WTC11 (cell line): ENCODE measurements around the gene ITPR2. TPM values are rescaled to one million over a fixed set of nuclear protein-coding genes. Genes with fewer than 3 reads are reported as not detected.

Experiments
- ATAC-seq: fragments of 200-7000 bp; cut with Tn5 transposase; 2 replicates; pipeline ENCODE4 v1.10.0; 2021; ENCODE audit warnings: mild to moderate bottlenecking, moderate library complexity
- CTCF ChIA-PET: fragments of 300-600 bp; sonication (Branson Sonifier 250); formaldehyde crosslinking; loops from one replicate; lab custom pipeline; 2021; ENCODE audit warnings: antibody characterized with exemption; lab: Charles Lee
- POLR2A ChIA-PET: fragments of 350-600 bp; sonication (Branson Sonifier 250); formaldehyde crosslinking; loops from one replicate; lab custom pipeline; 2021; ENCODE audit warnings: antibody characterized with exemption; lab: Charles Lee
- DNase-seq: peaks from one replicate; pipeline ENCODE4 v3.0.0; 2021; ENCODE audit warnings: low spot score
- H3K27ac Mint-ChIP-seq: 2 replicates; pipeline ENCODE4 v1.8.0; 2021; ENCODE audit warnings: mixed read lengths
- H3K27me3 Mint-ChIP-seq: 2 replicates; pipeline ENCODE4 v1.8.0; 2021; ENCODE audit warnings: low read depth, mild to moderate bottlenecking, moderate library complexity, mixed read lengths
- H3K36me3 Mint-ChIP-seq: 2 replicates; pipeline ENCODE4 v1.8.0; 2021; ENCODE audit warnings: mixed read lengths
- H3K4me1 Mint-ChIP-seq: 2 replicates; pipeline ENCODE4 v1.8.0; 2022; ENCODE audit warnings: mixed read lengths
- H3K4me3 Mint-ChIP-seq: 2 replicates; pipeline ENCODE4 v1.8.0; 2021; ENCODE audit warnings: mild to moderate bottlenecking, moderate library complexity, mixed read lengths
- H3K9me3 Mint-ChIP-seq: 2 replicates; pipeline ENCODE4 v1.8.0; 2021; ENCODE audit warnings: mixed read lengths
- CREM ChIP-seq: sonication (generic); formaldehyde crosslinking; IDR thresholded peaks from 2 replicates; pipeline ENCODE4 v1.8.1; 2022; ENCODE audit warnings: mild to moderate bottlenecking, missing genetic modification reagents, moderate library complexity
- E2F1 ChIP-seq: sonication (generic); formaldehyde crosslinking; IDR thresholded peaks from 2 replicates; pipeline ENCODE4 v1.8.0; 2022; ENCODE audit warnings: mild to moderate bottlenecking, missing genetic modification reagents
- E2F4 ChIP-seq: sonication (generic); formaldehyde crosslinking; IDR thresholded peaks from 2 replicates; pipeline ENCODE4 v1.8.1; 2022; ENCODE audit warnings: low read depth, mild to moderate bottlenecking, moderate library complexity, missing genetic modification reagents, borderline replicate concordance
- GABPB1 ChIP-seq: sonication (generic); formaldehyde crosslinking; IDR thresholded peaks from 2 replicates; pipeline ENCODE4 v1.8.1; 2023; ENCODE audit warnings: mild to moderate bottlenecking, missing genetic modification reagents
- MYBL2 ChIP-seq: sonication (generic); formaldehyde crosslinking; IDR thresholded peaks from 2 replicates; pipeline ENCODE4 v1.8.1; 2023; ENCODE audit warnings: mild to moderate bottlenecking, moderate library complexity, missing genetic modification reagents
- NFE2L1 ChIP-seq: sonication (generic); formaldehyde crosslinking; IDR thresholded peaks from 2 replicates; pipeline ENCODE4 v1.8.1; 2023; ENCODE audit warnings: missing genetic modification reagents
- RORB ChIP-seq: fragments of 250-450 bp; sonication (Bioruptor Pico); IDR thresholded peaks from 2 replicates; pipeline ENCODE4 v1.9.0; 2021; ENCODE audit warnings: mild to moderate bottlenecking
- ZBTB43 ChIP-seq: sonication (generic); formaldehyde crosslinking; IDR thresholded peaks from 2 replicates; pipeline ENCODE4 v1.8.1; 2023; ENCODE audit warnings: mild to moderate bottlenecking, missing genetic modification reagents
- ZNF121 ChIP-seq: sonication (generic); formaldehyde crosslinking; IDR thresholded peaks from 2 replicates; pipeline ENCODE4 v1.8.0; 2023; ENCODE audit warnings: missing genetic modification reagents
- ZNF317 ChIP-seq: sonication (generic); formaldehyde crosslinking; IDR thresholded peaks from 2 replicates; pipeline ENCODE4 v1.8.1; 2023; ENCODE audit warnings: low read depth, mild to moderate bottlenecking, moderate library complexity, missing genetic modification reagents, borderline replicate concordance
- ZNF416 ChIP-seq: fragments of 250-450 bp; sonication (Bioruptor Pico); IDR thresholded peaks from 2 replicates; pipeline ENCODE4 v1.9.0; 2021; ENCODE audit warnings: mild to moderate bottlenecking, inconsistent platforms
- total RNA-seq: library from RNA; stranded (reverse); gene quantifications from 3 replicates; pipeline ENCODE4 v1.2.3, GENCODE V29; 2021
- TF ChIP-seq, protein P1 (sequence below): fragments of 250-450 bp; sonication (Bioruptor Pico); IDR thresholded peaks from 2 replicates; pipeline ENCODE4 v1.9.0; 2021; ENCODE audit warnings: moderate library complexity, mild to moderate bottlenecking, inconsistent platforms, borderline replicate concordance
- TF ChIP-seq, protein P2 (sequence below): sonication (generic); formaldehyde crosslinking; IDR thresholded peaks from 2 replicates; pipeline ENCODE4 v1.8.0; 2022; ENCODE audit warnings: mild to moderate bottlenecking, missing genetic modification reagents
- TF ChIP-seq, protein P3 (sequence below): sonication (generic); formaldehyde crosslinking; IDR thresholded peaks from 2 replicates; pipeline ENCODE4 v1.8.1; 2022; ENCODE audit warnings: mild to moderate bottlenecking, moderate library complexity, missing genetic modification reagents
- TF ChIP-seq, protein P4 (sequence below): fragments of 250-450 bp; sonication (Bioruptor Pico); conservative IDR thresholded peaks from 2 replicates; pipeline ENCODE4 v1.9.0; 2021; ENCODE audit warnings: mild to moderate bottlenecking
- TF ChIP-seq, protein P5 (sequence below): fragments of 200-600 bp; IDR thresholded peaks from 2 replicates; pipeline ENCODE4 v1.8.0; 2022; ENCODE audit warnings: antibody characterized with exemption
- TF ChIP-seq, protein P6 (sequence below): sonication (generic); formaldehyde crosslinking; conservative IDR thresholded peaks from 2 replicates; pipeline ENCODE4 v1.8.1; 2022; ENCODE audit warnings: mild to moderate bottlenecking, missing genetic modification reagents
- TF ChIP-seq, protein P7 (sequence below): sonication (generic); formaldehyde crosslinking; IDR thresholded peaks from 2 replicates; pipeline ENCODE4 v1.8.1; 2022; ENCODE audit warnings: low read depth, missing genetic modification reagents, borderline replicate concordance

ITPR2 gene
- total RNA-seq, 1 experiment from 2014 or later: 50.7 TPM

- TF ChIP-seq, protein P1, sequence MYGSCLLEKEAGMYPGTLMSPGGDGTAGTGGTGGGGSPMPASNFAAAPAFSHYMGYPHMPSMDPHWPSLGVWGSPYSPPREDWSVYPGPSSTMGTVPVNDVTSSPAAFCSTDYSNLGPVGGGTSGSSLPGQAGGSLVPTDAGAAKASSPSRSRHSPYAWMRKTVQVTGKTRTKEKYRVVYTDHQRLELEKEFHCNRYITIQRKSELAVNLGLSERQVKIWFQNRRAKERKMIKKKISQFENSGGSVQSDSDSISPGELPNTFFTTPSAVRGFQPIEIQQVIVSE (CRISPR knock-in tag): no peak
- TF ChIP-seq GABPB1 (CRISPR knock-in tag): no peak
- no peak for TF ChIP-seq NFE2L1 (CRISPR knock-in tag)
- no peak for TF ChIP-seq ZNF121 (CRISPR knock-in tag)
These were observed 448.5 kb downstream of the ITPR2 start (continued) for GRCh38 chr12:26384536-26384935.

DNA sequence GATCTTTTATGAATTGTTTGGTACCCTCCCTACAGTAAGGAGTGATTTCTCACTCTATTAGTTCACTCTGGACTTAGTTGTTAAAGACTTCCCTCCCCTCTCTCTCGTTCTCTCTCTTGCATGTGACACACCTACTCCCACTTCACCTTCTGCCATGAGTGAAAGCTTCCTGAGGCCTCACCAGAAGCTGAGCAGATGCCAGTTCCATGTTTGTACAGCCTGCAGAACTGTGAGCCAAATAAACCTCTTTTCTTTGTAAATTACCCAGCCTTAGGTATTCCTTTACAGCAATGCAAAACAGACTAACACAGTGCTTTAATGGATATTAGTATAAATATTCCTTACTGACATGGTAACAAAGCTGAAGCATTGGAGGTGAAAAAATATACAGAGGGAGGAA lies 450.0 kb downstream of the ITPR2 start:
- peaks cover 32% of the 10 kb centered on the region for H3K36me3 Mint-ChIP-seq
- H3K27ac Mint-ChIP-seq: no peak overlapping the region
- H3K9me3 Mint-ChIP-seq: peaks cover 17% of the 10 kb centered on the region
- CTCF ChIA-PET: no interaction called here
- peaks cover 4% of the 10 kb centered on the region for H3K4me1 Mint-ChIP-seq
- H3K27me3 Mint-ChIP-seq: no peaks in the 10 kb centered on the region
- ATAC-seq: no peak
- no peak for DNase-seq
- POLR2A ChIA-PET: no interaction called here
- no peak overlapping the region for H3K4me3 Mint-ChIP-seq
- TF ChIP-seq, protein P2, sequence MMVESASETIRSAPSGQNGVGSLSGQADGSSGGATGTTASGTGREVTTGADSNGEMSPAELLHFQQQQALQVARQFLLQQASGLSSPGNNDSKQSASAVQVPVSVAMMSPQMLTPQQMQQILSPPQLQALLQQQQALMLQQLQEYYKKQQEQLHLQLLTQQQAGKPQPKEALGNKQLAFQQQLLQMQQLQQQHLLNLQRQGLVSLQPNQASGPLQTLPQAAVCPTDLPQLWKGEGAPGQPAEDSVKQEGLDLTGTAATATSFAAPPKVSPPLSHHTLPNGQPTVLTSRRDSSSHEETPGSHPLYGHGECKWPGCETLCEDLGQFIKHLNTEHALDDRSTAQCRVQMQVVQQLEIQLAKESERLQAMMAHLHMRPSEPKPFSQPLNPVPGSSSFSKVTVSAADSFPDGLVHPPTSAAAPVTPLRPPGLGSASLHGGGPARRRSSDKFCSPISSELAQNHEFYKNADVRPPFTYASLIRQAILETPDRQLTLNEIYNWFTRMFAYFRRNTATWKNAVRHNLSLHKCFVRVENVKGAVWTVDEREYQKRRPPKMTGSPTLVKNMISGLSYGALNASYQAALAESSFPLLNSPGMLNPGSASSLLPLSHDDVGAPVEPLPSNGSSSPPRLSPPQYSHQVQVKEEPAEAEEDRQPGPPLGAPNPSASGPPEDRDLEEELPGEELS (CRISPR knock-in tag): no peak
- TF ChIP-seq ZNF121 (CRISPR knock-in tag): no peak
- TF ChIP-seq E2F1: no peak
- TF ChIP-seq, protein P3, sequence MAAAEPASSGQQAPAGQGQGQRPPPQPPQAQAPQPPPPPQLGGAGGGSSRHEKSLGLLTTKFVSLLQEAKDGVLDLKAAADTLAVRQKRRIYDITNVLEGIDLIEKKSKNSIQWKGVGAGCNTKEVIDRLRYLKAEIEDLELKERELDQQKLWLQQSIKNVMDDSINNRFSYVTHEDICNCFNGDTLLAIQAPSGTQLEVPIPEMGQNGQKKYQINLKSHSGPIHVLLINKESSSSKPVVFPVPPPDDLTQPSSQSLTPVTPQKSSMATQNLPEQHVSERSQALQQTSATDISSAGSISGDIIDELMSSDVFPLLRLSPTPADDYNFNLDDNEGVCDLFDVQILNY (CRISPR knock-in tag): no peak
- TF ChIP-seq, protein P4, sequence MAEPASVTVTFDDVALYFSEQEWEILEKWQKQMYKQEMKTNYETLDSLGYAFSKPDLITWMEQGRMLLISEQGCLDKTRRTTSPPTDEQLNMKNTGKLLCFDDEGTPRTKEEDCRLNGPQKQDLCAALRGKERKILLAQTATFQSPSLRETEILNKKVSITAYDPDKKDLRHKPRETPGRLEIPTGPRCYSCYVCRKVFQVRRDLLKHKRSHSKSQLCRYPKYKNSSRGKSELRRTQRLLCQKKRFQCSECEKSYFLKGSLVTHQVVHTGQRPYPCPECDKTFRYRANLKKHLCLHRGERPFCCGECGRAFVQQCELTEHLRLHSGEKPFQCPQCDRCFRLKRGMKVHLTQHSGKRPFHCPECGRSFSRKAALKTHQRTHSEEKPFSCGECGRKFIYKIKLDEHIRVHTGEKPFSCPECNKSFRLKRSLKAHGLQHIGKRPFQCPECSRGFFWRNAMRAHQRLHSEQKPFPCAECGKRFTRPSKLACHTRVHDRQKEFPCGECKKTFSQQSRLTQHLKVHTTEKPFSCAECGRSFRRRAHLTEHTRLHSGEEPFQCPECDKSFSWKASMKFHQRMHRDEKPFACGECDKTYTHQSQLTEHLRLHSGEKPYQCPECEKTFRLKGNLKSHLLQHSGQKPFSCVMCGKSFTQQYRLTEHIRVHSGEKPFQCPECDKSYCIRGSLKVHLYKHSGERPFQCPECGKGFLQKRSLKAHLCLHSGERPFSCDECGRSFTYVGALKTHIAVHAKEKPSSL (CRISPR knock-in tag): no peak
- TF ChIP-seq, protein P5, sequence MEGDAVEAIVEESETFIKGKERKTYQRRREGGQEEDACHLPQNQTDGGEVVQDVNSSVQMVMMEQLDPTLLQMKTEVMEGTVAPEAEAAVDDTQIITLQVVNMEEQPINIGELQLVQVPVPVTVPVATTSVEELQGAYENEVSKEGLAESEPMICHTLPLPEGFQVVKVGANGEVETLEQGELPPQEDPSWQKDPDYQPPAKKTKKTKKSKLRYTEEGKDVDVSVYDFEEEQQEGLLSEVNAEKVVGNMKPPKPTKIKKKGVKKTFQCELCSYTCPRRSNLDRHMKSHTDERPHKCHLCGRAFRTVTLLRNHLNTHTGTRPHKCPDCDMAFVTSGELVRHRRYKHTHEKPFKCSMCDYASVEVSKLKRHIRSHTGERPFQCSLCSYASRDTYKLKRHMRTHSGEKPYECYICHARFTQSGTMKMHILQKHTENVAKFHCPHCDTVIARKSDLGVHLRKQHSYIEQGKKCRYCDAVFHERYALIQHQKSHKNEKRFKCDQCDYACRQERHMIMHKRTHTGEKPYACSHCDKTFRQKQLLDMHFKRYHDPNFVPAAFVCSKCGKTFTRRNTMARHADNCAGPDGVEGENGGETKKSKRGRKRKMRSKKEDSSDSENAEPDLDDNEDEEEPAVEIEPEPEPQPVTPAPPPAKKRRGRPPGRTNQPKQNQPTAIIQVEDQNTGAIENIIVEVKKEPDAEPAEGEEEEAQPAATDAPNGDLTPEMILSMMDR: no peak
- no peak for TF ChIP-seq ZNF416 (CRISPR knock-in tag)
- TF ChIP-seq E2F4 (CRISPR knock-in tag): no peak
- TF ChIP-seq ZNF317 (CRISPR knock-in tag): no peak
- TF ChIP-seq ZBTB43 (CRISPR knock-in tag): no peak
- TF ChIP-seq, protein P6, sequence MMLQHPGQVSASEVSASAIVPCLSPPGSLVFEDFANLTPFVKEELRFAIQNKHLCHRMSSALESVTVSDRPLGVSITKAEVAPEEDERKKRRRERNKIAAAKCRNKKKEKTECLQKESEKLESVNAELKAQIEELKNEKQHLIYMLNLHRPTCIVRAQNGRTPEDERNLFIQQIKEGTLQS (CRISPR knock-in tag): no peak
- no peak for TF ChIP-seq MYBL2 (CRISPR knock-in tag)
- TF ChIP-seq RORB (CRISPR knock-in tag): no peak
- TF ChIP-seq CREM: no peak
- TF ChIP-seq, protein P7, sequence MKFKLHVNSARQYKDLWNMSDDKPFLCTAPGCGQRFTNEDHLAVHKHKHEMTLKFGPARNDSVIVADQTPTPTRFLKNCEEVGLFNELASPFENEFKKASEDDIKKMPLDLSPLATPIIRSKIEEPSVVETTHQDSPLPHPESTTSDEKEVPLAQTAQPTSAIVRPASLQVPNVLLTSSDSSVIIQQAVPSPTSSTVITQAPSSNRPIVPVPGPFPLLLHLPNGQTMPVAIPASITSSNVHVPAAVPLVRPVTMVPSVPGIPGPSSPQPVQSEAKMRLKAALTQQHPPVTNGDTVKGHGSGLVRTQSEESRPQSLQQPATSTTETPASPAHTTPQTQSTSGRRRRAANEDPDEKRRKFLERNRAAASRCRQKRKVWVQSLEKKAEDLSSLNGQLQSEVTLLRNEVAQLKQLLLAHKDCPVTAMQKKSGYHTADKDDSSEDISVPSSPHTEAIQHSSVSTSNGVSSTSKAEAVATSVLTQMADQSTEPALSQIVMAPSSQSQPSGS (CRISPR knock-in tag): no peak
